ENCODE results near the gene CAPZB.

GRCh38 chr1:19461220-19461554 is 24.2 kb downstream of the CAPZB start:
- no peak for TF ChIP-seq CTCF (IDR thresholded peaks at IDR 0.05)
- TF ChIP-seq POLR2AphosphoS5 (IDR thresholded peaks at IDR 0.05; ENCODE audit: low read depth, low read length) = no peak
